Neural cell (in vitro differentiated cells): ENCODE data around the gene VSIR. TPM values are rescaled to one million over a fixed set of nuclear protein-coding genes. Genes with fewer than 3 reads are reported as not detected.

ENCODE experiments used
- H2AFZ ChIP-seq: fragments of 200-600, 300-800 bp; sonication (generic), shearing (Covaris generic); 2 replicates; pipeline ENCODE4 v1.6.0; 2014; ENCODE audit warnings: low read depth, mild to moderate bottlenecking, antibody characterized with exemption, low read length, moderate library complexity
- H3F3A ChIP-seq: fragments of 200-600 bp; shearing (Covaris generic); 2 replicates; pipeline ENCODE4 v1.6.1; 2016; ENCODE audit warnings: mild to moderate bottlenecking, moderate library complexity, mixed read lengths, antibody characterized with exemption, low read length; ENCODE audit not compliant: insufficient read depth, poor library complexity, severe bottlenecking
- H3K27ac ChIP-seq: fragments of 200-600, 300-800 bp; sonication (generic), shearing (Covaris generic); 2 replicates; pipeline ENCODE4 v1.5.1; 2014; ENCODE audit warnings: mild to moderate bottlenecking, low read length, moderate library complexity
- H3K27me3 ChIP-seq: fragments of 300-800, 200-600 bp; sonication (generic), shearing (Covaris generic); 2 replicates; pipeline ENCODE4 v1.6.0; 2014; ENCODE audit warnings: mild to moderate bottlenecking, low read depth, low read length, moderate library complexity; ENCODE audit not compliant: insufficient read depth
- H3K36me3 ChIP-seq: fragments of 300-800, 200-600 bp; sonication (generic), shearing (Covaris generic); 2 replicates; pipeline ENCODE4 v1.5.1; 2014; ENCODE audit warnings: mild to moderate bottlenecking, antibody characterized with exemption, low read length, moderate library complexity; ENCODE audit not compliant: insufficient read depth
- H3K4me2 ChIP-seq: fragments of 300-800, 200-600 bp; sonication (generic), shearing (Covaris generic); 2 replicates; pipeline ENCODE4 v1.6.0; 2014; ENCODE audit warnings: mild to moderate bottlenecking, low read length
- H3K4me3 ChIP-seq: fragments of 300-800, 200-600 bp; sonication (generic), shearing (Covaris generic); 2 replicates; pipeline ENCODE4 v1.5.1; 2014; ENCODE audit warnings: mild to moderate bottlenecking, low read length, moderate library complexity
- H3K79me2 ChIP-seq: fragments of 200-600 bp; shearing (Covaris generic); replicated peaks from 2 replicates; pipeline ENCODE4 v1.6.0; 2014; ENCODE audit warnings: mild to moderate bottlenecking, low read length, moderate library complexity; ENCODE audit not compliant: insufficient read depth
- H3K9ac ChIP-seq: fragments of 300-800, 200-600 bp; sonication (generic), shearing (Covaris generic); 2 replicates; pipeline ENCODE4 v1.6.1; 2016; ENCODE audit warnings: mild to moderate bottlenecking, low read length, mixed read lengths
- H3K9me2 ChIP-seq: fragments of 200-600 bp; shearing (Covaris generic); 2 replicates; pipeline ENCODE4 v1.6.1; 2016; ENCODE audit warnings: mild to moderate bottlenecking, low read length, mixed read lengths; ENCODE audit not compliant: insufficient read depth
- H3K9me3 ChIP-seq: fragments of 200-600, 300-800 bp; sonication (generic), shearing (Covaris generic); 2 replicates; pipeline ENCODE4 v1.6.1; 2016; ENCODE audit warnings: mild to moderate bottlenecking, mixed run types, low read length, moderate library complexity, mixed read lengths
- H4K20me1 ChIP-seq: fragments of 200-600 bp; shearing (Covaris generic); 2 replicates; pipeline ENCODE4 v1.6.1; 2016; ENCODE audit warnings: mild to moderate bottlenecking, mixed run types; ENCODE audit not compliant: insufficient read depth
- CTCF ChIP-seq: fragments of 450-650 bp; IDR thresholded peaks from 2 replicates; pipeline ENCODE4 v1.5.1; 2014; ENCODE audit warnings: antibody characterized with exemption, mild to moderate bottlenecking, moderate library complexity; ENCODE audit not compliant: poor library complexity, severe bottlenecking
- EP300 ChIP-seq: fragments of 450-650 bp; conservative IDR thresholded peaks from 2 replicates; pipeline ENCODE4 v1.6.1; 2014; ENCODE audit warnings: antibody characterized with exemption, mild to moderate bottlenecking, moderate library complexity; ENCODE audit not compliant: poor library complexity, severe bottlenecking
- EZH2 ChIP-seq: fragments of 200-600, 300-800 bp; shearing (Covaris generic), sonication (generic); IDR thresholded peaks from 2 replicates; pipeline ENCODE4 v1.6.1; 2014; ENCODE audit warnings: antibody characterized with exemption, low read length, borderline replicate concordance, mild to moderate bottlenecking; ENCODE audit not compliant: insufficient read depth, poor library complexity, severe bottlenecking
- MXI1 ChIP-seq: fragments of 450-650 bp; conservative IDR thresholded peaks from 2 replicates; pipeline ENCODE4 v1.6.1; 2014; ENCODE audit warnings: antibody characterized with exemption, mild to moderate bottlenecking; ENCODE audit not compliant: poor library complexity, severe bottlenecking
- POLR2AphosphoS5 ChIP-seq: IDR thresholded peaks from 2 replicates; pipeline ENCODE4 v1.6.1; 2012
- RAD21 ChIP-seq: fragments of 450-650 bp; conservative IDR thresholded peaks from 2 replicates; pipeline ENCODE4 v1.6.1; 2014; ENCODE audit warnings: antibody characterized with exemption, mild to moderate bottlenecking, moderate library complexity
- REST ChIP-seq: IDR thresholded peaks from 2 replicates; pipeline ENCODE4 v1.6.1; 2012; ENCODE audit warnings: borderline replicate concordance
- SMC3 ChIP-seq: fragments of 450-650 bp; conservative IDR thresholded peaks from 2 replicates; pipeline ENCODE4 v1.6.1; 2014; ENCODE audit warnings: antibody characterized with exemption, mild to moderate bottlenecking, moderate library complexity; ENCODE audit not compliant: poor library complexity
- TAF1 ChIP-seq: IDR thresholded peaks from 2 replicates; pipeline ENCODE4 v1.6.1; 2012; ENCODE audit warnings: low read depth
- polyA plus RNA-seq: library from polyadenylated mRNA; depleted of rRNA; stranded (reverse); fragments of >200 nt; gene quantifications from 2 replicates; pipeline ENCODE4 v1.2.3, GENCODE V29; 2014

VSIR gene
- polyA plus RNA-seq, 1 donor from 2014 or later, result not detected

- no peak overlapping the region for H3K27ac ChIP-seq
- H3K79me2 ChIP-seq, result no peaks in the 10 kb centered on the region
- H3K9me3 ChIP-seq, result no peaks in the 10 kb centered on the region
- H2AFZ ChIP-seq, result no peak overlapping the region
- no peaks in the 10 kb centered on the region for H3K27me3 ChIP-seq
- H3K9ac ChIP-seq, result no peak overlapping the region
- no peak for TF ChIP-seq MXI1
- no peak for TF ChIP-seq CTCF
- TF ChIP-seq POLR2AphosphoS5, result no peak
- TF ChIP-seq TAF1, result no peak
- no peak for TF ChIP-seq EP300
- TF ChIP-seq REST, result no peak
- no peak for TF ChIP-seq EZH2
- no peak for TF ChIP-seq SMC3
- TF ChIP-seq RAD21, result no peak
- no peaks in the 10 kb centered on the region for H4K20me1 ChIP-seq
- H3F3A ChIP-seq, result no peaks in the 10 kb centered on the region
- no peak overlapping the region for H3K4me3 ChIP-seq
- no peaks in the 10 kb centered on the region for H3K36me3 ChIP-seq
- no peaks in the 10 kb centered on the region for H3K9me2 ChIP-seq
- no peak overlapping the region for H3K4me2 ChIP-seq
These were observed 57.5 kb downstream of the VSIR start for GRCh38 chr10:71715860-71716259.

- H3K36me3 ChIP-seq, result no peaks in the 10 kb centered on the region
- no peaks in the 10 kb centered on the region for H3F3A ChIP-seq
- no peaks in the 10 kb centered on the region for H3K79me2 ChIP-seq
- H3K27me3 ChIP-seq, result no peaks in the 10 kb centered on the region
- H4K20me1 ChIP-seq, result no peaks in the 10 kb centered on the region
- no peaks in the 10 kb centered on the region for H3K9me3 ChIP-seq
- no peak for TF ChIP-seq MXI1
- H3K4me3 ChIP-seq, result no peak overlapping the region
- H3K4me2 ChIP-seq, result no peak overlapping the region
- H2AFZ ChIP-seq, result no peak overlapping the region
- no peaks in the 10 kb centered on the region for H3K9me2 ChIP-seq
- H3K27ac ChIP-seq, result no peak overlapping the region
- no peak overlapping the region for H3K9ac ChIP-seq
These were observed 58.3 kb downstream of the VSIR start for GRCh38 chr10:71715026-71715425.

GRCh38 chr10:71714592-71714991, 58.7 kb downstream of the VSIR start:
- Histone ChIP-seq H2AFZ (no peak overlapping the region), H3K4me2 (no peak overlapping the region), H3K36me3 (no peaks in the 10 kb centered on the region), H3K27ac (no peak overlapping the region), H4K20me1 (no peaks in the 10 kb centered on the region), H3K9ac (no peak overlapping the region), H3K9me3 (no peaks in the 10 kb centered on the region), H3K9me2 (no peaks in the 10 kb centered on the region), H3F3A (no peaks in the 10 kb centered on the region), H3K27me3 (no peaks in the 10 kb centered on the region), H3K4me3 (no peak overlapping the region), H3K79me2 (no peaks in the 10 kb centered on the region)
- TF ChIP-seq POLR2AphosphoS5 (no peak), TAF1 (no peak), EZH2 (no peak), EP300 (no peak), CTCF (no peak), REST (no peak), SMC3 (no peak), MXI1 (no peak), RAD21 (no peak)
